GM21526 (cell line): ENCODE data around the gene TFEB.

ENCODE experiments used
- ATAC-seq: cut with Tn5 transposase; IDR thresholded peaks from one replicate; pipeline ENCODE4 v1.9.1; 2021; ENCODE audit warnings: moderate library complexity; ENCODE audit not compliant: unreplicated experiment, low FRiP score

The TFEB gene

DNA sequence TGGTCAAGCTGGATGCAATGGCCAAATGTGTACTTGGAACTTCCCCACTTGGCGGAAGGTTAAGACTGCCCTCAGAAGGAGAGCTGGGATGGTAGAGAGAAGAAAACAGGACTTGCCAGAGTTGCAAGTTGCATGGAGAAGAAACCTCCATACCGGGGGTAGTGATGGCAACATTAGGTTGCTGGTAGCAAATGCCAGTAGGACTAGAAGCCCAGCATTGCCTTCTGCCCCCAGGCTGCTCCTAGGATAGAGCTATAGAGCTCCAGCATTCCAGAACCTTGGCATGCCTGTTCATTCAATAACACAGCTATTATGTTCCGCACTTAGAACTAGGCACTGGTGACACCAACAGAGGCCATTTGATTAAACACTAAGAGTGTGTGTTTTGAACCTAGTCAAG lies 26.6 kb downstream of the TFEB start:
- ATAC-seq = no peak

DNA sequence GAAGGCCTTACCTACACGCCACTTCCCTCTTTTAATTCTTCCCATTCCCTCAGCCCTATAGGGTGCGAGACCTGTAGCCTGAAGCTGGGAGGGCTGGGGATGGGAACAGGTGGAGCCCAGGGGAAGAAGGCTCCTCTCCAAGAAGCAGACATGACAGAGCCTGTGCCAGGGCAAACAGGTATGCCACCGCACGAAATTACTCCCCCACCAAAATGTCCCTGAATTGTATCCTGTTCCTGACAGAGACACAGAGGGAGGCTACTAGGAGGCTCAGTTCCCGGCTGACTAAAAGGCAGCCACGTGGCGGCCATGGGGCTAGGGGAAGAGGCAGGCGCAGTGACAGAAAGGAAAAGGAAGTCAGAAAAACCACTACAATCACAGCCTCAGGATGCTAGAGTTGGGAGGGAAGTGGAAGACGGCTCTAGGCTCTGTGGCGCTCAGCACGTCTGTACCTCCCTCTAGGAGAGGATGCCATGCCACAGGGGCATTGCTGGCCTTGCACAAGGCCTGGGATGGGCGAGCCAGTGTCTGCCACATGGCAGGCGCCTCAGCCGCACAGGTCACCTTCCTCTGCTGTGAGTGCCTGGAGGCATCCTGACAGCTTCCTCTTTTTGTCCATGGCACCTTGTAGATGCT lies 27.7 kb downstream of the TFEB start:
- no peak for ATAC-seq

DNA sequence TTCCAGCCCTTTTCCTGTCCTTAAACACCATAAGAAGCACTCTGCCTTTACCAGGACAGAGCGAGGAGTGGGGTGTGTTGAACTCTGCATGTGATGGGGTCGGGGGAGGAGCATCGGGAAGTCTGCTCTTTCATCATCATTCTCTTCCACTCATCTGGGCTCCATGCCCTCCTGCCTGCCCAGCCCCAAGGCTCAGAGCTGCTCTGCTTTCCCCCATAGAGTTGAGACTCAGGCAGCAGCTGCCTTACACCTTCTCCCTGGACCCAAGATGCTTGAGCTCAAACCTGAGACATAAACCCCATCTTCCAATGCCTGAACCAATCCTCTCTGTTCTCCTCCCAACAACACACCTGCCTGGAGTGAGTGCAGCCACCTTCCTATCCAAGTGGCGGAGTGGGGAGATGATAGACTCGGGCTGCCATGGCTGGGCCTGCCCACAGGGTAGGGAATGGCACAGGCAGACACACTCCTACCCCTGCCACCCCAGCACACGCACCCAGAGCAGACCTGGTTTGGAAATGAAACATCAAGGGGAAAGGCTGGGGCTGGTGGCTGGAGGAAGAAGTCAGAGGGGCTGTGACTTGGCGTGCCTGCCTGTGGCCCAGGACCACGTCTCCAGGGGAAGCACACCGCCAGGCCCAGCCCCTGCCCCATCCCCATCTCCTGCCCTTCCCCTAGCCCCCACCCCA lies 28.4 kb downstream of the TFEB start:
- ATAC-seq = no peak

GRCh38 chr6:41705996-41706835 lies 29.2 kb downstream of the TFEB start:
- ATAC-seq = peak; percentile 67

DNA sequence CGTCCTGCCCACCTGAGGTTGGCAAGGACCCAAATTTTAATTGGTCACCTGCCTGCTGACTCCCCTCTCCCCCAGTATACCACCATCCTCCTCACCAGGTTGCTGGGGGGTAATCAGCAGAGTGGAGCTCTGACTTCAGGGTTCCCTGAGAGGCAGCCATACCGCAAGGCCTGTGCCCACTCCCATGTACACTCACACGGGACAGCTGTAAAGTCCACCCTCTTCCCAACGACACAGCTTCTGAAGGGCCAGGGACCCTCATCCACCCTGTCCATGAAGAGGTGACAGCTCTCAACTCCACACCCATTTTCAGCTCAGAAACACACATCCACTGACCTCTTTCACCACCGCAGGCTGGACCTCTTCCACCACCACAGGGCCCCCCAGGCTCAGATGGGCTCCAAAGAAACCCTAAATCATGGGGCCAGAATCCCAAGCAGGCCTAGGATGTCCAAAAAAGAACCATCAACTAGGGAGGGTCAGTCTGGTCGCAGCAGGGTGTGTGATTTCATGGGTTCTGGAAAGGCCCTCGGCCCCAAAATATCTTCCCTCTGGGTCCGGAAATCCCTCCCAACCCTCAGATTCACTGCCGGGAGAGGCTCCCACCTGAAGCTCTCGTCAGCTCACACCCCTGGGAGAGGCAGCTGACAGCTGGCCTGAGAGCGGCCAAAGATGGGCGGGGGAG lies 30.0 kb downstream of the TFEB start:
- no peak for ATAC-seq

GRCh38 chr6:41704656-41705310 lies 30.6 kb downstream of the TFEB start:
- ATAC-seq = no peak

- no peak for ATAC-seq
These were observed 31.4 kb downstream of the TFEB start for GRCh38 chr6:41704028-41704427.

GRCh38 chr6:41702771-41703494 lies 32.5 kb downstream of the TFEB start:
- no peak for ATAC-seq

- ATAC-seq = no peak
These were observed 33.2 kb downstream of the TFEB start for GRCh38 chr6:41702089-41702745.

DNA sequence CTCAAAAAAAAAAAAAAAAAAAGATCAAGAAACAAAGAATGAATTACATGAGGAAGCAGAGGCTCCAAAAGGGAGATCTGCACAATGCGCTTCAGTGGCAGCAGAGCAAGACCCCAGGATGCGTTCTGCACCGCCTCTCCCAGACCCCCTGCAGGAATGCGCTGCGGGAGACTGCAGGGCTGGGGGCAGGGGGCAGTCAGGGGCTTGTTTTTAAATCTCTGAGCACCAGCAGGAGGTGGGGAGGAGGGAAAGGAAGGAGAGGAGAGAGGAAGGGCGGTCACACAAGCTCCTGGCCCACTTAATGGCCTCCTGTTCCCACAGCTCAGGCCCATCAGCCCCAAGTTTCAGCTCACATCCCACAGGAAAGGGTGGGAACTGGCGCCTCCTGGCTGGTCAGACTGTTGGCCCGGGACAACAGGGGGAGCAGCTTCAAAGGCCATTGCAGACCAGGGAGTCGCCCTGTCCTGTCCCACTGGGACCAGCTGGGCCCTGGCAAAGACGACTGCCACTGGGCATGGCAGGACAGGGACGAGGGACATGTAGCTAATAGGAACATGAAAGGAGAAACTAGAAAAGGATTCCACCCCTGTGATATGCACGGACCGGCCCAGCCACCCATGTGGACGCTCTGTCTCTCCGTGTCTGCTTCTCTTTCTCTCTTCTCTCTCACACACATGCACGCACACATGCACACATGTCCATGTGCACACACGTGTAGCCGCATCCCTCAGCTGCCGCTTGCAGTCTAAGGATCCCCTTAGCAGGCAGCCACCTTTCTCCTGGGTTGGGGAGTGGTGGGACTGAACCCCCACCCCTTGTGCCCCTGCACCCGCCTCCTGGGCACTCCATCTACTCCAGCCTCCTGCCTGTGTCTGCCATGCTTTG lies 34.7 kb downstream of the TFEB start:
- no peak for ATAC-seq

DNA sequence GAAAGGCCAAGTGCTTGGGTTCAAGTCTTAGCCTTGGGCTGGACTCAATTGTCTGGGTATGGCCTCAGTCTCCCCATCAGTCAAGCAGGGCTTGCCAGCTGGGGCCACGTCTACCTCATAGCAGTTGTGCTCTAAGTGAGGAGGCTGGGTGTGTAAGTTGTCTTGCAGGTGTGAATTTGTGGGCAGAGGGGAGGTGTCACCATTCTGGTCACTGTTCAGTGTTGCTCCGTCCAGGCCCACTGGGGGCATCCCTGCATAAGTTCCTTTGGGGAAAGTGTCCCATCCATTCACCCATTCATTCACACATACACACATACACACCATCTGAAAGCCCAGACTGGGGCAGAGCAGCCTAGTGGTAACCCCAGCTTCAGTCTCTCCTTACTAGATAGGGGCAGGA lies 36.3 kb downstream of the TFEB start:
- no peak for ATAC-seq

- no peak for ATAC-seq
These were observed 37.3 kb downstream of the TFEB start for GRCh38 chr6:41697861-41698781.

DNA sequence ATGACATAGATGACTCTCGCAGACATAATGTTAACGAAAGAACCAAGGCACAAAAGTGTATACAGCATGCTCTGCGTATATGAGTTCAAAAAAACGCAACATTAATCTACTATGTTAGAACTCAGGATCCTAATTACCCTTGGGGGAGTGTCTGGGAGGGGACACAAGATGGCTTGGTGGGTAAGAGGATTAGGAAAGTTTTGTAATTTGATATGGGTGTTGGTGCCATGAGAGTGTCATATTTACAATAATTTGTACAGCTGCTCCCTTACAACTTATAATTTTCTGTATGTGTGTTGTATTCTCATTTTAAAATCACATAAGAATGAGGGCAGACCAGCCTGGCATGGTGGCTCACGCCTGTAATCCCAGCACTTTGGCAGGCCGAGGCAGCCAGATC lies 38.6 kb downstream of the TFEB start:
- no peak for ATAC-seq

DNA sequence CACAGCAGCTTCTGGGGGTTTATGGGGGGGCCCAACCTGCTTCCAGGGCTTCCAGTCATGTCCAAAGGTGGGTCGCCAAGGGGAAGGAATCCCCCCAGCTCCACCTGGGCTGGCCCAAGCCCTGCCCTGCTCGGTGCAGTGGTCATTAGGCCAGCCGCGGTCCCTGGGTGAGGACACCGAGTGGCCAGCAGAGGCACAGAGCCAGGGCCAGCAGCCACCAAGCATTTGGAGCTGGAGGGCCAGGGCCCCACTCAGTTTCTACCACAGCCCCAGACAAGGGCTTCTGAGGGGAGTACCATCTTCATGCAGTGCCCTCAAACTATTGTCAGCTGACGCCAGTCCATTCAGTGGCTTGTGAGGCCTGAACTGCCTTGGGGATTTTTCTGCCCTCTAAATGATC lies 39.6 kb downstream of the TFEB start:
- ATAC-seq = no peak

DNA sequence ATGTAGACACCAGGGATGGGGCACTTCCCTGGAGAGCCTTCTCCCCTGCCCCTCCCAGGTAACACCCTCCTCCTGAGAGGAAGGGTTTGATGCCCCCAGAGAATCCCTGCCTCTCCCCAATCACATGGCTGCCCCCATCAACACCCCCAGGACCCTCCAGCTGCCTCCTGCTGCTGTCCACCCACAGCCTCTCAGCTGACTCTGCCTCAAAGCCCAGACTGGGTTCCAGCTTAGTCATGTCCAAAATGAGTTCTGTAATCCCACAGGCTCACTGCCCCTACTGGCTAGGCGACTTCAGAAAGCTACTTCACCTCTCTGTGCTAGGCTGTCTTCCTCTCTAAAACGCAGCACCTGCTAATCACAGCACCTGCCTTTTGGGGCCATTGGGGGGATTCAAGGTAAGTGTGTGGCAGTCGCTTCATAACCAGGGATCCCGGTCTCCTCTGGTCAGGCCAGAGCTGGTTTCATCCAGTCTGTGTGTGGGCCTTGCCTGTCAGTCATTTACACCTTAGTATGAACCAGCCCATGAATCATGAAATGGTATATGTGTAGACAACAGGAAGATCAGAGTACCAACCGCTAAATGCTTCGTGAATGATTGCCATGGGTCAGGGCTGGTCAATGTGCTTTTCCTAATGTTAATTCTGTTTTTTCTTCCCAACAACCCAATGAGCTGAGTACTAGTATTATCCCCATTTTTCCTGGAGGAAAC lies 40.4 kb downstream of the TFEB start:
- ATAC-seq = no peak

DNA sequence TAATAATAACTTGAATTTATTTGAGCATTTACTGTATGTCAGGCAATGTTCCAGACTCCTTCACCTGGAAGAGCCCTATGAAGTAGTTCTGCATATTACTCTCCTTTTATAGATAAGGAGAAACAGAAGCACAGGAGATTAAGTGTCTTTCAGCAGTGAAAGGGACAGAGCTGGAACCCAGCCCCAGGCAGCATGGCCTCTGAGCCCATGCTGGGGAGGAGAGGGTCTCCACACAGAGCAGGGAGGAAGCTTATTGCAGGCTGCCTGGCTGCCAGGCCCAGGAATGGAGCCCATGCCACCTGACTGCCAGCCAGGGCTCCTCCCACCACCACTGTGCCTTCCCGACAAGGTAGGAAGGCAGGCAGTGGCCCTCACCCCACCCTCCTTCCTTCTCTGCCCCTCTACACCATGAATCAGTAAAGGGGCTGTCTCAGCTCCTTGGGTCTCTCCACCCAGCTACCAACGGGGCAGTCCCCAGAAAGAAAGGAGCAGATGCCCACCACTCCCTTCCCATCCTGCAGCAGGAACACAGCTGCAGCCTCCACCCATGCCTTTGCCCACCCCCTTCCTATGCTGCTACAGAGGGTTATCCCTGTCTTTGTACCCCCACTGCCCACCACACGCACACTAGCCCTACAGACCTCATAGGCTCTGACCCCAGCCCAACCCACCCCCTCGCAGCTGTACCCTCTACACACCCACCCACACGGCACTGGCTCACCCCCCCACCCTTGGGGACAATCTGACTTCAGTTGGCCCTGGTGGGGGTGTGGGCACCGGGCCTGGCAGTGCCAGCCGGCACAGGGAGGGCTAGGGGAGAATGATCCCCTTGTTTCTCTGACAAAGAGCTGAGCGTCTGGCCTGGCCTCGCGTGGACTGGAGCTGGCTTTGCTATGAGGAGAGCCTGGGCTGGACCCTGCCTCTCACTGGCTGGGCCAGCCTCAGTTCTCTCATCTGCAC lies 41.8 kb downstream of the TFEB start:
- no peak for ATAC-seq
